ENCODE data around the gene MGMT.

Gene MGMT

GRCh38 chr10:129459762-129460539, 7.1 kb upstream of the MGMT start:
- DNase-seq, result no peak

- DNase-seq, result no peak
Observed at GRCh38 chr10:129462257-129462795, 4.7 kb upstream of the MGMT start.

GRCh38 chr10:129464251-129464650, 2.8 kb upstream of the MGMT start:
- DNase-seq, result no peak

- no peak for DNase-seq
Observed at GRCh38 chr10:129465796-129466702, 992 bp upstream of the MGMT start.

- DNase-seq, result no peak
Observed at GRCh38 chr10:129467359-129468064, 471 bp downstream of the MGMT start.

GRCh38 chr10:129468187-129468586, 1.1 kb downstream of the MGMT start:
- no peak for DNase-seq

GRCh38 chr10:129470103-129470851, 3.2 kb downstream of the MGMT start:
- DNase-seq, result no peak

- no peak for DNase-seq
Observed at GRCh38 chr10:129471447-129472175, 4.6 kb downstream of the MGMT start.

- DNase-seq, result no peak
Observed at GRCh38 chr10:129472696-129473555, 5.9 kb downstream of the MGMT start.

- DNase-seq, result no peak
Observed at GRCh38 chr10:129474642-129475041, 7.6 kb downstream of the MGMT start.

GRCh38 chr10:129476431-129476830, 9.4 kb downstream of the MGMT start:
- DNase-seq, result no peak

- no peak for DNase-seq
Observed at GRCh38 chr10:129477051-129477450, 10.0 kb downstream of the MGMT start.

- DNase-seq, result no peak
Observed at GRCh38 chr10:129481641-129482040, 14.6 kb downstream of the MGMT start.

- no peak for DNase-seq
Observed at GRCh38 chr10:129483430-129484010, 16.5 kb downstream of the MGMT start.

- DNase-seq, result no peak
Observed at GRCh38 chr10:129486805-129487204, 19.8 kb downstream of the MGMT start.

GRCh38 chr10:129491123-129491734, 24.2 kb downstream of the MGMT start:
- no peak for DNase-seq

- DNase-seq, result no peak
Observed at GRCh38 chr10:129494176-129494575, 27.1 kb downstream of the MGMT start.

- no peak for DNase-seq
Observed at GRCh38 chr10:129494740-129495139, 27.7 kb downstream of the MGMT start.

- DNase-seq, result no peak
Observed at GRCh38 chr10:129495256-129495655, 28.2 kb downstream of the MGMT start.

- DNase-seq, result no peak
Observed at GRCh38 chr10:129495698-129496097, 28.7 kb downstream of the MGMT start.
